Astrocyte of the spinal cord (primary cell): ENCODE data around the gene TALDO1.

Experiments used
- DNase-seq: peaks from one replicate; pipeline ENCODE4 v3.0.0; 2011; ENCODE audit warnings: low read depth, low spot score
- H3K4me3 ChIP-seq: 2 replicates; pipeline ENCODE4 v1.5.1; 2011; ENCODE audit warnings: low read depth, mild to moderate bottlenecking, low read length, moderate library complexity
- in situ Hi-C: cut with HindIII; loops from 2 replicates; pipeline ENCODE4 v1.10.0; 2017; ENCODE audit warnings: low sequenced_read_pairs
- TF ChIP-seq, protein P1 (sequence below): IDR thresholded peaks from 2 replicates; pipeline ENCODE4 v1.5.1; 2012; ENCODE audit warnings: low read depth, mild to moderate bottlenecking, low read length, inconsistent platforms

TALDO1 gene

GRCh38 chr11:808427-809286 is 61.4 kb downstream of the TALDO1 start:
- TF ChIP-seq, protein P1, sequence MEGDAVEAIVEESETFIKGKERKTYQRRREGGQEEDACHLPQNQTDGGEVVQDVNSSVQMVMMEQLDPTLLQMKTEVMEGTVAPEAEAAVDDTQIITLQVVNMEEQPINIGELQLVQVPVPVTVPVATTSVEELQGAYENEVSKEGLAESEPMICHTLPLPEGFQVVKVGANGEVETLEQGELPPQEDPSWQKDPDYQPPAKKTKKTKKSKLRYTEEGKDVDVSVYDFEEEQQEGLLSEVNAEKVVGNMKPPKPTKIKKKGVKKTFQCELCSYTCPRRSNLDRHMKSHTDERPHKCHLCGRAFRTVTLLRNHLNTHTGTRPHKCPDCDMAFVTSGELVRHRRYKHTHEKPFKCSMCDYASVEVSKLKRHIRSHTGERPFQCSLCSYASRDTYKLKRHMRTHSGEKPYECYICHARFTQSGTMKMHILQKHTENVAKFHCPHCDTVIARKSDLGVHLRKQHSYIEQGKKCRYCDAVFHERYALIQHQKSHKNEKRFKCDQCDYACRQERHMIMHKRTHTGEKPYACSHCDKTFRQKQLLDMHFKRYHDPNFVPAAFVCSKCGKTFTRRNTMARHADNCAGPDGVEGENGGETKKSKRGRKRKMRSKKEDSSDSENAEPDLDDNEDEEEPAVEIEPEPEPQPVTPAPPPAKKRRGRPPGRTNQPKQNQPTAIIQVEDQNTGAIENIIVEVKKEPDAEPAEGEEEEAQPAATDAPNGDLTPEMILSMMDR = no peak
- H3K4me3 ChIP-seq = peak overlapping the region; percentile 90
- DNase-seq = no peak
- in situ Hi-C loops = no loop called here

DNA sequence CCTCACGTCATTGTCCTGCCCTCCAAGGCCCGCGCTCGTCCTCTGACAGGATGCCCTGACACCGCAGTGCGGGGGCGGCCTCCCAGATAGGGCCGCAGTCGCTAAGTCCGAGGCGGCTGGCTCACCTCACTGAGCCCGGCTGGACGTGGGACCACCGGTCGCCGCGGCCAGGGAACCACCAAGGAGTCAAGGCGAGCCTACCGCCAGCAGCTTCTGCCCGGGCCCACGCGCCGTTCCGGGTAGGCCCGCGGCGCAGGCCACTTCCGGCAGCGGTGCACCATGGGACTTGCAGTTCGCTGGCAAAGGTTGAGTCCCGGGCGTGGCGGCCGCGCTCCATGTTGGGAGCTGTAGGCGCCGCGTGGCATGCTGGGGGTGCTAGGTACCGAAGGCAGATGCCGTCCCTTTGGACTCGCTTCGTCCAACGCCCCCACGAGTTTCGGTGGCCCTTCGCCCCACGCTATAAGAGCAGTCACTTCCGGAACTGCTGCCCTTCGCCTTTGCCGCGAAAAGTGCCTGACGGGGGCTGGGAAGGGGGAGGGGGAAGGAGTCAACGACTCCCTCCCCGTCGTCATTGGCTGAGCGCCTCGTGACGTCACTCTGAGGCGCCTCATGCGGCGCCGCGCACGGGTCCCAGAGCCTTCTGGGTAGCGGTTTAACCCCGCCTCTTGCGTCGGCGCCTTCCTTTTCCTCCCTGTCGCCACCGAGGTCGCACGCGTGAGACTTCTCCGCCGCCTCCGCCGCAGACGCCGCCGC is 62.2 kb downstream of the TALDO1 start, which contains the start of gene RPLP2:
TSS of gene RPLP2 (plus strand) at position 681 of the 753 bp plus-strand sequence. CDS start 268 bp downstream, outside the sequence.
- in situ Hi-C loops = no loop called here
- peak; percentile 98 for DNase-seq
- TF ChIP-seq, protein P1 = no peak
- peak within 1 kb of the TSS; percentile 90 for H3K4me3 ChIP-seq

DNA sequence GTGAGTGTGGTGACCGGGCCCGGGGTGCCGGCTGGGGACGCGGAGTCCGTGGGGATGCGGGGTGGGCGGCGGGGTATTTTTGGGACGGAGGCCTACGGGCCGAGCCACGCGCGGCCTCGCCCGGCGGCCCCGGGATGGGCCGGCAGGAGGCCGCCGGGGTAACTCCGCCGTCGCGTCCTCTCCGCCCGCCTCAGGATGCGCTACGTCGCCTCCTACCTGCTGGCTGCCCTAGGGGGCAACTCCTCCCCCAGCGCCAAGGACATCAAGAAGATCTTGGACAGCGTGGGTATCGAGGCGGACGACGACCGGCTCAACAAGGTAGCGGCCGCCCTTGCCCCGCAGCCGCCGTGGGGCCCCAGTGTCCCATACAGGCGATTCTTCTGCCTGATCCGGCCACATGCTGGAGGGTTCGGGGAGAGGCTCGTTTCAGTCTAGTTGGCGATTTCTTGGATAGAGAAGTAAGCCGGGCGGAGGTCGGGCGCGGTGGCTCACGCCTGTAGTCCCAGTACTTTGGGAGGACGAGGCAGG is 62.8 kb downstream of the TALDO1 start:
- DNase-seq = no peak
- TF ChIP-seq, protein P1 = no peak
- in situ Hi-C loops = no loop called here
- peak overlapping the region; percentile 90 for H3K4me3 ChIP-seq

DNA sequence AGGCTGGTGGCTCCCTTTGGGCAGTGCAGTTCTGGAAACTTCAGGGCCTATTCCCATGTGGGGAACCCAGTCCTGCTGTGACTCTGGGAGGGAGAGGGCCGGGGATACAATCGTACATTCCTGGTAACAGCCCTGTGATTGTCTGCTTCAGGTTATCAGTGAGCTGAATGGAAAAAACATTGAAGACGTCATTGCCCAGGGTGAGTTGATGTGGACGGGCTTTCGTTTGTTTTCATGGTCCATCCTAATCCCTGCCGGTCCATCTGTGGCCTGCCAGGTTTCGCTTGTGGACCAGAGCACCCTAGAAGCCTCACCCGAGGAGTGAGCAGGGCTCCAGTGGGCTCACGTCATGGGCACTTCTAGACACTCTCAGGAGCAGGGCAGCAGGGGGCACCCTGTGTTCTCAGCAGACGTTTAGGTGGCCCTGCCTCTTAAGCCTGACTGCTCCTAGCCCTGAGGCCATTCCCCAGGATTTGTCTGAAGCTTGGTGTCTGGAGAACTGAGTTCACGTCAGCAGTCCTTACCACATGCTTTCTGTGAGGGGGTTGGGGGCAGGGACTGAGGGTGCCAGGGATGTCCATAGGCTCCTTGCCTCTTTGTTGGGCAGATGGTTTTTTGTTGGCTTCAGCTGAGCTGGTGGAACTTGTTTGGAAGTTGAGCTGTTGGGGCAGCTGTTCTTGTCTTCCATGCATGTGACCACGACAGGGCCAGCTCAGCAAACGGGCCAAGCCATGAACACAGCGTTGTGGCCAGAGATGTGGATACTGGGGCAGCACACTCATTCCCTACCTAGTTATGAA is 64.4 kb downstream of the TALDO1 start:
- TF ChIP-seq, protein P1 = peak; percentile 15
- DNase-seq = no peak
- no peak overlapping the region for H3K4me3 ChIP-seq
- in situ Hi-C loops = no loop called here

DNA sequence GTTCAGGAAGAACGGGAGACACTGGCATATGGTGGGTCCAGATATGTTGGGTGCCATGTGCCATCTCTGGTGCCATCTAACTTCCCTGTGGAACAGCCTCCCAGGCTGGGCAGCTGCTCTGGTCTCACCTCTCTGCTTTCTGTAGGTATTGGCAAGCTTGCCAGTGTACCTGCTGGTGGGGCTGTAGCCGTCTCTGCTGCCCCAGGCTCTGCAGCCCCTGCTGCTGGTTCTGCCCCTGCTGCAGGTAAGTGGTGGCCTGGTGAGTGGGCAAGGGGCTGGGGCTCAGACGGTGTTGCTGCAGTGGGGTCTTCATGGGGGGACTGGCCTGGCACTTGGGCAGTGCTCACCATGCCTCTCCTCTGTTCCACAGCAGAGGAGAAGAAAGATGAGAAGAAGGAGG is 65.1 kb downstream of the TALDO1 start:
- TF ChIP-seq, protein P1 = no peak
- DNase-seq = no peak
- in situ Hi-C loops = no loop called here
- H3K4me3 ChIP-seq = no peak overlapping the region

- in situ Hi-C loops = no loop called here
- TF ChIP-seq, protein P1 = no peak
- no peak for DNase-seq
- H3K4me3 ChIP-seq = no peak overlapping the region
Measured at GRCh38 chr11:813072-813455, 65.8 kb downstream of the TALDO1 start.
